Fibroblast of lung (primary cell): ENCODE data around the gene LMNA.

Experiments used
- EZH2 ChIP-seq: IDR thresholded peaks from 2 replicates; pipeline ENCODE4 v1.5.1; 2012; ENCODE audit warnings: low read length, control low read depth, mild to moderate bottlenecking; ENCODE audit errors: missing control alignments
- TF ChIP-seq, protein P1 (sequence below), 2 donors: IDR thresholded peaks in 1 of 2; conservative IDR thresholded peaks in 1 of 2; 1 replicate in 1 of 2; 2 replicates in 1 of 2; pipeline ENCODE4 v1.5.1; 2011 to 2012; ENCODE audit warnings: low read length in 2 of 2, control low read depth in 1 of 2, inconsistent platforms in 1 of 2, low read depth in 1 of 2, mild to moderate bottlenecking in 1 of 2

DNA sequence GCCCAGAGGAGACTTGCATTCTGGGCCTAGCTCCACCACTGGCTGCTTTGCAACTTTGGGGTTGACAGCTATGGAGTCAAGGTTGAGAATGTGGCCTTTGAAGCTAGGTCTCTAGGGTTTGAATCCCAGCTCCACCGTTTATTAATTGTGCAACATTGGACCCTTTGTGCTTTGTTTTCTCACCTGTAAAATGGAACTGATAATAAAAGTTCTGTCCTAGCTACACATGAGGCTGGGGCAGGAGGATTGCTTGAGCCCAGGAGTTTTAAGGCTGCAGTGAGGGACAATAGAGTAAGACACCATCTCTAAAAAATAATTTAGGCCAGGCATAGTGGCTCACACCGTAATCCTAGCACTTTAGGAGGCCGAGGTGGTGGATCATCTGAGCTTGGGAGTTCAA, 15.2 kb upstream of the LMNA start:
- TF ChIP-seq, protein P1, sequence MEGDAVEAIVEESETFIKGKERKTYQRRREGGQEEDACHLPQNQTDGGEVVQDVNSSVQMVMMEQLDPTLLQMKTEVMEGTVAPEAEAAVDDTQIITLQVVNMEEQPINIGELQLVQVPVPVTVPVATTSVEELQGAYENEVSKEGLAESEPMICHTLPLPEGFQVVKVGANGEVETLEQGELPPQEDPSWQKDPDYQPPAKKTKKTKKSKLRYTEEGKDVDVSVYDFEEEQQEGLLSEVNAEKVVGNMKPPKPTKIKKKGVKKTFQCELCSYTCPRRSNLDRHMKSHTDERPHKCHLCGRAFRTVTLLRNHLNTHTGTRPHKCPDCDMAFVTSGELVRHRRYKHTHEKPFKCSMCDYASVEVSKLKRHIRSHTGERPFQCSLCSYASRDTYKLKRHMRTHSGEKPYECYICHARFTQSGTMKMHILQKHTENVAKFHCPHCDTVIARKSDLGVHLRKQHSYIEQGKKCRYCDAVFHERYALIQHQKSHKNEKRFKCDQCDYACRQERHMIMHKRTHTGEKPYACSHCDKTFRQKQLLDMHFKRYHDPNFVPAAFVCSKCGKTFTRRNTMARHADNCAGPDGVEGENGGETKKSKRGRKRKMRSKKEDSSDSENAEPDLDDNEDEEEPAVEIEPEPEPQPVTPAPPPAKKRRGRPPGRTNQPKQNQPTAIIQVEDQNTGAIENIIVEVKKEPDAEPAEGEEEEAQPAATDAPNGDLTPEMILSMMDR (conservative IDR thresholded peaks at IDR 0.05 in 1 of 2, IDR thresholded peaks at IDR 0.05 in 1 of 2; ENCODE audit: low read depth in 1 of 2, low read length in 2 of 2): no peak
- no peak for TF ChIP-seq EZH2
